Panc1 (cell line): ENCODE data around the gene CIITA.

Experiments used
- CTCF ChIP-seq: fragments of 450-650 bp; IDR thresholded peaks from 2 replicates; pipeline ENCODE4 v1.5.1; 2017; ENCODE audit warnings: mild to moderate bottlenecking
- POLR2AphosphoS5 ChIP-seq: IDR thresholded peaks from 2 replicates; pipeline ENCODE4 v1.6.1; 2012; ENCODE audit warnings: mild to moderate bottlenecking, low read depth, low read length, moderate library complexity
- REST ChIP-seq, 2 experiments: IDR thresholded peaks; 2 replicates each; pipeline ENCODE4 v1.6.1; 2011 to 2012; ENCODE audit warnings: low read depth in 2 of 2, control low read depth in 1 of 2, low read length in 1 of 2, mild to moderate bottlenecking in 1 of 2, moderate library complexity in 1 of 2; ENCODE audit not compliant: insufficient read depth in 1 of 2
- SIN3A ChIP-seq: IDR thresholded peaks from 2 replicates; pipeline ENCODE4 v1.6.1; 2012; ENCODE audit warnings: low read depth, mild to moderate bottlenecking, low read length, moderate library complexity, borderline replicate concordance; ENCODE audit not compliant: insufficient read depth
- TCF7L2 ChIP-seq: IDR thresholded peaks from 2 replicates; pipeline ENCODE4 v1.6.1; 2011; ENCODE audit warnings: mild to moderate bottlenecking, low read depth, low read length, inconsistent platforms

GRCh38 chr16:10940501-10941079 is 63.6 kb downstream of the CIITA start:
- TF ChIP-seq CTCF = no peak
- TF ChIP-seq SIN3A = no peak
- no peak for TF ChIP-seq POLR2AphosphoS5
- TF ChIP-seq REST (IDR thresholded peaks at IDR 0.05; ENCODE audit: insufficient read depth in 1 of 2, low read depth in 2 of 2, low read length in 1 of 2) = no peak
- TF ChIP-seq TCF7L2 = no peak
